Breast epithelium (tissue), 4 donors: ENCODE results near the gene SLC30A10. TPM values are rescaled to one million over a fixed set of nuclear protein-coding genes. Genes with fewer than 3 reads are reported as not detected.

Experiments
- DNase-seq, 2 donors: peaks; one replicate each; pipeline ENCODE4 v3.0.0-alpha.2; 2019; ENCODE audit warnings: low spot score in 2 of 2
- H3K27ac ChIP-seq, 2 donors: fragments of 200-600 bp; sonication (generic) in 1 of 2; one replicate each; pipeline ENCODE4 v1.5.1; 2016 to 2019; ENCODE audit warnings: mild to moderate bottlenecking in 1 of 2
- H3K27me3 ChIP-seq, 2 donors: fragments of 200-600 bp; sonication (generic) in 1 of 2; one replicate each; pipeline versions ENCODE4 v1.5.1 to v1.6.0; 2017 to 2019; ENCODE audit warnings: control low read depth in 1 of 2, mild to moderate bottlenecking in 1 of 2
- H3K36me3 ChIP-seq: fragments of 200-600 bp; one replicate; pipeline ENCODE4 v1.5.1; 2019
- H3K4me1 ChIP-seq, 2 donors: fragments of 200-600 bp; sonication (generic); one replicate each; pipeline ENCODE4 v1.5.1; 2016 to 2019; ENCODE audit warnings: control low read depth in 1 of 2
- H3K4me3 ChIP-seq, 3 donors: fragments of 200-600 bp; sonication (generic); 1 replicate in 2 of 3; 2 replicates in 1 of 3; pipeline ENCODE4 v1.5.1; 2016 to 2019; ENCODE audit warnings: mild to moderate bottlenecking in 3 of 3, moderate library complexity in 2 of 3
- H3K9me3 ChIP-seq, 2 donors: fragments of 200-600 bp; sonication (generic) in 1 of 2; one replicate each; pipeline ENCODE4 v1.5.1; 2016 to 2019; ENCODE audit warnings: control low read depth in 1 of 2
- POLR2A ChIP-seq: fragments of 450-650 bp; IDR thresholded peaks from one replicate; pipeline ENCODE4 v1.6.1; 2016; ENCODE audit warnings: antibody characterized with exemption, mild to moderate bottlenecking, moderate library complexity
- POLR2AphosphoS5 ChIP-seq, 3 donors: sonication (generic); formaldehyde crosslinking; IDR thresholded peaks; one replicate each; pipeline ENCODE4 v1.6.1; 2017; ENCODE audit warnings: antibody characterized with exemption in 3 of 3
- intact Hi-C: fragments of 100-400 bp; cut with DNase I; formaldehyde crosslinking; loops from one replicate; pipeline ENCODE4 v1.15.1; 2023; ENCODE audit warnings: low total_unique reads
- total RNA-seq, 3 donors: library from RNA; depleted of rRNA; stranded (reverse); fragments of >200 nt; gene quantifications; one replicate each; pipeline ENCODE4 v1.1.0, GENCODE V29; 2016
- TF ChIP-seq, protein P1 (sequence below), 3 donors: fragments of 450-650 bp; IDR thresholded peaks; one replicate each; pipeline ENCODE4 v1.5.1; 2016 to 2017; ENCODE audit warnings: antibody characterized with exemption in 3 of 3, mild to moderate bottlenecking in 3 of 3, moderate library complexity in 3 of 3

SLC30A10 gene
- total RNA-seq, 3 donors from 2014 or later = not detected

DNA sequence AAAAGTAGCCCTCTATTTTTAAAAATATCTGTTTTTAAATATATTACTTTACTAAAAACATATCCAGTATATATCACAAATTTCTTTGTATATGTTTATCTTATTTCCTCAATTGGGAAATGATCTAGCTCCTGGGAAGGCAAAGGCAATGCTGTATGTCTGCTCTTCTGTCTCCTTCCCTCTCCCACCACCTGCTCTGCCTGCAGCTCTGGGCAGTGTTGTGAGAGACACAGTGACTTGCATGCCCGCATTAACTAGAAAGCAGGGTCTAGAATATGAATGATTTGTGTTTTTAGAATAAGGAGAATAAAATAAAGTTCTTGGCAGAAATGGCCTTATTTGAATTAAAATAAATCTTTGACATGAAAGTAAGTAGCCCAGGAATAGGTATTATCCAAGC lies 11.1 kb downstream of the SLC30A10 start:
- Histone ChIP-seq H3K36me3 (no peaks in the 10 kb centered on the region), H3K27me3 (no peaks in the 10 kb centered on the region), H3K9me3 (no peaks in the 10 kb centered on the region), H3K27ac (no peak overlapping the region), H3K4me1 (no peaks in the 10 kb centered on the region), H3K4me3 (no peak overlapping the region)
- no peak for DNase-seq
- TF ChIP-seq, protein P1, sequence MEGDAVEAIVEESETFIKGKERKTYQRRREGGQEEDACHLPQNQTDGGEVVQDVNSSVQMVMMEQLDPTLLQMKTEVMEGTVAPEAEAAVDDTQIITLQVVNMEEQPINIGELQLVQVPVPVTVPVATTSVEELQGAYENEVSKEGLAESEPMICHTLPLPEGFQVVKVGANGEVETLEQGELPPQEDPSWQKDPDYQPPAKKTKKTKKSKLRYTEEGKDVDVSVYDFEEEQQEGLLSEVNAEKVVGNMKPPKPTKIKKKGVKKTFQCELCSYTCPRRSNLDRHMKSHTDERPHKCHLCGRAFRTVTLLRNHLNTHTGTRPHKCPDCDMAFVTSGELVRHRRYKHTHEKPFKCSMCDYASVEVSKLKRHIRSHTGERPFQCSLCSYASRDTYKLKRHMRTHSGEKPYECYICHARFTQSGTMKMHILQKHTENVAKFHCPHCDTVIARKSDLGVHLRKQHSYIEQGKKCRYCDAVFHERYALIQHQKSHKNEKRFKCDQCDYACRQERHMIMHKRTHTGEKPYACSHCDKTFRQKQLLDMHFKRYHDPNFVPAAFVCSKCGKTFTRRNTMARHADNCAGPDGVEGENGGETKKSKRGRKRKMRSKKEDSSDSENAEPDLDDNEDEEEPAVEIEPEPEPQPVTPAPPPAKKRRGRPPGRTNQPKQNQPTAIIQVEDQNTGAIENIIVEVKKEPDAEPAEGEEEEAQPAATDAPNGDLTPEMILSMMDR (IDR thresholded peaks at IDR 0.05) = no peak
- TF ChIP-seq POLR2AphosphoS5 (IDR thresholded peaks at IDR 0.05) = no peak
- no peak for TF ChIP-seq POLR2A
- intact Hi-C loops = no loop called here

GRCh38 chr1:219916257-219916656 lies 12.1 kb downstream of the SLC30A10 start:
- no peak overlapping the region for H3K4me3 ChIP-seq
- intact Hi-C loops = no loop called here
- no peaks in the 10 kb centered on the region for H3K9me3 ChIP-seq
- no peak for DNase-seq
- no peaks in the 10 kb centered on the region for H3K36me3 ChIP-seq
- H3K27me3 ChIP-seq = no peaks in the 10 kb centered on the region
- TF ChIP-seq POLR2AphosphoS5 (IDR thresholded peaks at IDR 0.05) (no peak), POLR2A (no peak)
- TF ChIP-seq, protein P1 (IDR thresholded peaks at IDR 0.05) = no peak
- H3K4me1 ChIP-seq = no peaks in the 10 kb centered on the region
- no peak overlapping the region for H3K27ac ChIP-seq

DNA sequence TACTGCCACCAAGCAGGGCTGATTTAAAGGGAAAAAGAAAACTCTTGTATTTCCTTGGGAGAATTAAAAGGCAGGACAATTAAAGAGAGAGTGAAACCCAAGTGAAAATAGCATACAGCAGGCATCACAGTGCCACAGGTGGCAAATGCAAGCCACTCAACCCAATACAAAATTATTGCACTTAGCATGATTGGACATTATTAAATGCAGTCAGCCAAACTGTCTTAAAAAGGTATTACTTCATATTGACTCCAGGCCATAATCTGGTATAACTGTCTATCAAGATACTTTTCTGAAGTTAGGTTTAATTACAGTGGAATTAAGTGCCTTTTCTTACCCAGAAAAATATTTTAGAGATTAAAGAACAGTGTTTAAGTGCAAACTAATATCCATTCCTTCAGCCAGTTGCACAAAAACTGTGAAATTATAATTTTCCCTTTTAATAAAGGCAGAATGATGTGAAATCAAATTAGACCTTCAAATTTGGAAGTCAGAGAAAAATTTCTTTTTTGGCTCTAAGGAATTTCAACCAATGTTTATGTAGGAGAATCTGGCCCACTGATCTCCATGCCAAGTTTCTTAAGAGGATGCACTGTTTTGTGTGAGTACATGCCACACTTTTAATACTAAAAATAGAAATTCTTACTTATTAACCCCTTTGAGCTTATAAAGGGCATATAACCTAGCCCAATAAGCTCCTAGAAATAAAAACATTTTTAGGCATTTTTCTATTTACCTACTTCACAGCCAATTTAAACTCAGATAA lies 15.2 kb downstream of the SLC30A10 start:
- TF ChIP-seq POLR2A (no peak), POLR2AphosphoS5 (IDR thresholded peaks at IDR 0.05) (no peak)
- TF ChIP-seq, protein P1 (IDR thresholded peaks at IDR 0.05) = no peak
- intact Hi-C loops = no loop called here
- DNase-seq = no peak
- Histone ChIP-seq H3K4me3 (no peak overlapping the region), H3K4me1 (no peaks in the 10 kb centered on the region), H3K27ac (no peak overlapping the region), H3K9me3 (no peaks in the 10 kb centered on the region), H3K27me3 (no peaks in the 10 kb centered on the region), H3K36me3 (no peaks in the 10 kb centered on the region)

DNA sequence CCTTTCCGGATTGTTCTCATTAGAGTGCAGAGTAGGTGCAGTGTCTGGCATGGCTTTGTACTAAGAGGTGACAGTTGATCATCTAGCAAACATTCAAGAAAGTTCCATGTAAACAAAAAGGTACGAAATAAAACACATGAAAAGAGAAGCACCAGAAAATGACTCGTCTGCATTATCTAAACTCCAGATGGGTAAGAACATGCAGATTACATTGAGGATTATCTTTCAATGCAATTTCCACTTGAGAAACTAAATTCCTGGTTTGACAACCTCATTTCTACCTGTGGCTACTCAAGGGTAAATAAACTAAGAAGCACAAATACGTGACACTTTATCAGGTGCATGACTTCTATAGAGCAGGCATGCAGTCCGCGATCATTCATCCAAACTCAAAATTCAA lies 17.6 kb downstream of the SLC30A10 start:
- no peak for DNase-seq
- Histone ChIP-seq H3K9me3 (no peaks in the 10 kb centered on the region), H3K36me3 (no peaks in the 10 kb centered on the region), H3K27ac (no peak overlapping the region), H3K27me3 (no peaks in the 10 kb centered on the region), H3K4me3 (no peak overlapping the region), H3K4me1 (no peaks in the 10 kb centered on the region)
- intact Hi-C loops = no loop called here
- TF ChIP-seq, protein P1 (IDR thresholded peaks at IDR 0.05) = no peak
- no peak for TF ChIP-seq POLR2AphosphoS5 (IDR thresholded peaks at IDR 0.05)
- no peak for TF ChIP-seq POLR2A

DNA sequence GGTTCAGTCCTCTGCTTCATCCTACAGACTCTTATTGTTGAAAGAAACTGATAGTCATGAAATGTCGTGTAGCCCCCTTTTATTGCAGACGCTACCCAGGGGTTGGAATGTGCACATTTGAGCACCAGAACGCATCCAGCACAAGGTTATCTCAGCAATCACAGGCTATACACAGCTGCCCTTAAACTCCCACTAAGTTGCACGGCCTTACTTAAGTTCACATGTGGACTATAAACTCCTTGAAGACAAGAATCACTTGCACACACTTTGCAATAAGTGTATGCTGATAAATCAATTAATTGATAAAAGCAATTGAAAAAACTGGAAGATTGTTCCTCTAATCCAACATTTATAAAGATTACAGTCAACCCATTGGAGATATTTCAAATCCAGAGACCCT lies 18.9 kb downstream of the SLC30A10 start:
- intact Hi-C loops = no loop called here
- no peaks in the 10 kb centered on the region for H3K4me1 ChIP-seq

More for the DNA sequence above, 18.9 kb downstream of the SLC30A10 start:
- no peak for DNase-seq
- Histone ChIP-seq H3K27ac (no peak overlapping the region), H3K36me3 (no peaks in the 10 kb centered on the region), H3K9me3 (no peaks in the 10 kb centered on the region), H3K27me3 (no peaks in the 10 kb centered on the region), H3K4me3 (no peak overlapping the region)
- TF ChIP-seq POLR2AphosphoS5 (IDR thresholded peaks at IDR 0.05) = no peak
- TF ChIP-seq, protein P1 (IDR thresholded peaks at IDR 0.05) = no peak
- no peak for TF ChIP-seq POLR2A
